NCI-H1694 (cell line): ENCODE data around the gene TRMT61B.

ENCODE experiments used
- DNase-seq: peaks from one replicate; lab custom pipeline; 2025; lab: John Stamatoyannopoulos, UW

Gene TRMT61B

GRCh38 chr2:28855977-28856376 lies 14.1 kb downstream of the TRMT61B start:
- no peak for DNase-seq

GRCh38 chr2:28855193-28855592 lies 14.9 kb downstream of the TRMT61B start:
- DNase-seq: no peak

- DNase-seq: no peak
Observed at GRCh38 chr2:28842042-28842441, 28.1 kb downstream of the TRMT61B start.

GRCh38 chr2:28838971-28839370 lies 31.1 kb downstream of the TRMT61B start:
- no peak for DNase-seq

- no peak for DNase-seq
Observed at GRCh38 chr2:28835781-28836180, 34.3 kb downstream of the TRMT61B start.

- DNase-seq: no peak
Observed at GRCh38 chr2:28833740-28834470, 36.2 kb downstream of the TRMT61B start.

- DNase-seq: no peak
Observed at GRCh38 chr2:28828382-28828781, 41.7 kb downstream of the TRMT61B start.

- no peak for DNase-seq
Observed at GRCh38 chr2:28824870-28825269, 45.2 kb downstream of the TRMT61B start.

GRCh38 chr2:28824207-28824606 lies 45.9 kb downstream of the TRMT61B start:
- DNase-seq: no peak

GRCh38 chr2:28822036-28822435 lies 48.1 kb downstream of the TRMT61B start:
- DNase-seq: no peak

GRCh38 chr2:28821295-28821958 lies 48.7 kb downstream of the TRMT61B start:
- DNase-seq: peak; percentile 47

- DNase-seq: no peak
Observed at GRCh38 chr2:28818053-28818452, 52.1 kb downstream of the TRMT61B start.

GRCh38 chr2:28810384-28811285 lies 59.5 kb downstream of the TRMT61B start, which contains the start of gene SPDYA:
Gene SPDYA (plus strand): TSS chr2:28810834. CDS start chr2:28816015, 5,181 bp downstream.
- no peak for DNase-seq

GRCh38 chr2:28809927-28810326 lies 60.2 kb downstream of the TRMT61B start:
- DNase-seq: no peak

- no peak for DNase-seq
Observed at GRCh38 chr2:28802975-28803429, 67.1 kb downstream of the TRMT61B start.

- no peak for DNase-seq
Observed at GRCh38 chr2:28801726-28802125, 68.4 kb downstream of the TRMT61B start.
